ENCODE results near the gene FNDC5. TPM values are rescaled to one million over a fixed set of nuclear protein-coding genes. Genes with fewer than 3 reads are reported as not detected.

Gene FNDC5
- total RNA-seq, 1 experiment from 2014 or later = 2.6 TPM

DNA sequence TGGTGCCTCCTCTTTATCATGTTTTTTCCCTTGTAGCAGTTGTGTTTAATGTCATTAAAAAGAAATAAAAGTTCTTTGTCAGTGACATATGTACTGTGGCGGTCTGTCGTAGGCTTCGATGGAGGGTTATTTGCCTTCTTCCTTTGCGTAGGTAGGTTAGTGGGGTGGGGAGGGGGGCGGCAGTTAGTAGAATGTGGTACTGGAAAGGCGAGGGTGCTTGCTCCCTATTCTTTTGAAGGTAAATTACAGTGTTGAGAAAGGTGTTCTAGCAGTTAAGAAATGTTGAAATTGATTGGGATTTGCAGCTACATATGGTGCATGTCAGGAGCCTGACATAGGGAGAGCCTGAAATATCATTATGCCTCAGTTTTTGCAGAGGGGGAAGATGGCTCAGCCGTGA, 11.9 kb downstream of the FNDC5 start:
- Histone ChIP-seq H3K36me3 (ENCODE audit: control insufficient read depth, insufficient read depth, low read length) (peaks cover 34% of the 10 kb centered on the region), H3K27ac (ENCODE audit: low read length) (no peak overlapping the region), H3K4me1 (ENCODE audit: control insufficient read depth, insufficient read depth, low read length) (no peaks in the 10 kb centered on the region), H3K27me3 (ENCODE audit: control insufficient read depth, insufficient read depth, low read length) (no peaks in the 10 kb centered on the region), H3K9me3 (ENCODE audit: control insufficient read depth, insufficient read depth, low read depth, low read length) (no peaks in the 10 kb centered on the region), H3K4me3 (ENCODE audit: low read depth in 2 of 2, low read length in 2 of 2) (no peak overlapping the region)
- ChIA-PET CTCF (no interaction called here), POLR2A (no interaction called here)
- TF ChIP-seq, protein P1, sequence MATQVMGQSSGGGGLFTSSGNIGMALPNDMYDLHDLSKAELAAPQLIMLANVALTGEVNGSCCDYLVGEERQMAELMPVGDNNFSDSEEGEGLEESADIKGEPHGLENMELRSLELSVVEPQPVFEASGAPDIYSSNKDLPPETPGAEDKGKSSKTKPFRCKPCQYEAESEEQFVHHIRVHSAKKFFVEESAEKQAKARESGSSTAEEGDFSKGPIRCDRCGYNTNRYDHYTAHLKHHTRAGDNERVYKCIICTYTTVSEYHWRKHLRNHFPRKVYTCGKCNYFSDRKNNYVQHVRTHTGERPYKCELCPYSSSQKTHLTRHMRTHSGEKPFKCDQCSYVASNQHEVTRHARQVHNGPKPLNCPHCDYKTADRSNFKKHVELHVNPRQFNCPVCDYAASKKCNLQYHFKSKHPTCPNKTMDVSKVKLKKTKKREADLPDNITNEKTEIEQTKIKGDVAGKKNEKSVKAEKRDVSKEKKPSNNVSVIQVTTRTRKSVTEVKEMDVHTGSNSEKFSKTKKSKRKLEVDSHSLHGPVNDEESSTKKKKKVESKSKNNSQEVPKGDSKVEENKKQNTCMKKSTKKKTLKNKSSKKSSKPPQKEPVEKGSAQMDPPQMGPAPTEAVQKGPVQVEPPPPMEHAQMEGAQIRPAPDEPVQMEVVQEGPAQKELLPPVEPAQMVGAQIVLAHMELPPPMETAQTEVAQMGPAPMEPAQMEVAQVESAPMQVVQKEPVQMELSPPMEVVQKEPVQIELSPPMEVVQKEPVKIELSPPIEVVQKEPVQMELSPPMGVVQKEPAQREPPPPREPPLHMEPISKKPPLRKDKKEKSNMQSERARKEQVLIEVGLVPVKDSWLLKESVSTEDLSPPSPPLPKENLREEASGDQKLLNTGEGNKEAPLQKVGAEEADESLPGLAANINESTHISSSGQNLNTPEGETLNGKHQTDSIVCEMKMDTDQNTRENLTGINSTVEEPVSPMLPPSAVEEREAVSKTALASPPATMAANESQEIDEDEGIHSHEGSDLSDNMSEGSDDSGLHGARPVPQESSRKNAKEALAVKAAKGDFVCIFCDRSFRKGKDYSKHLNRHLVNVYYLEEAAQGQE (IDR thresholded peaks at IDR 0.05; ENCODE audit: insufficient read depth in 1 of 2, low read depth in 2 of 2, low read length in 1 of 2) = no peak
- no peak for TF ChIP-seq TCF7L2 (IDR thresholded peaks at IDR 0.05; ENCODE audit: low read depth, low read length)
- TF ChIP-seq POLR2AphosphoS5 (IDR thresholded peaks at IDR 0.05; ENCODE audit: low read depth, low read length) = no peak
- no peak for TF ChIP-seq SIN3A (IDR thresholded peaks at IDR 0.05; ENCODE audit: borderline replicate concordance, insufficient read depth, low read depth, low read length)
- TF ChIP-seq, protein P2, sequence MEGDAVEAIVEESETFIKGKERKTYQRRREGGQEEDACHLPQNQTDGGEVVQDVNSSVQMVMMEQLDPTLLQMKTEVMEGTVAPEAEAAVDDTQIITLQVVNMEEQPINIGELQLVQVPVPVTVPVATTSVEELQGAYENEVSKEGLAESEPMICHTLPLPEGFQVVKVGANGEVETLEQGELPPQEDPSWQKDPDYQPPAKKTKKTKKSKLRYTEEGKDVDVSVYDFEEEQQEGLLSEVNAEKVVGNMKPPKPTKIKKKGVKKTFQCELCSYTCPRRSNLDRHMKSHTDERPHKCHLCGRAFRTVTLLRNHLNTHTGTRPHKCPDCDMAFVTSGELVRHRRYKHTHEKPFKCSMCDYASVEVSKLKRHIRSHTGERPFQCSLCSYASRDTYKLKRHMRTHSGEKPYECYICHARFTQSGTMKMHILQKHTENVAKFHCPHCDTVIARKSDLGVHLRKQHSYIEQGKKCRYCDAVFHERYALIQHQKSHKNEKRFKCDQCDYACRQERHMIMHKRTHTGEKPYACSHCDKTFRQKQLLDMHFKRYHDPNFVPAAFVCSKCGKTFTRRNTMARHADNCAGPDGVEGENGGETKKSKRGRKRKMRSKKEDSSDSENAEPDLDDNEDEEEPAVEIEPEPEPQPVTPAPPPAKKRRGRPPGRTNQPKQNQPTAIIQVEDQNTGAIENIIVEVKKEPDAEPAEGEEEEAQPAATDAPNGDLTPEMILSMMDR (IDR thresholded peaks at IDR 0.05) = no peak
- no peak for DNase-seq (ENCODE audit: low read depth, low spot score)
- ATAC-seq = no peak
- BruUV-seq (replicated peaks) = no TSS peak
- in situ Hi-C loops (cut with HindIII; ENCODE audit: low pct_unique_long_range_greater_than_20kb, low sequenced_read_pairs) (no loop called here), intact Hi-C loops (cut with micrococcal nuclease; ENCODE audit: unreplicated experiment) (no loop called here)

GRCh38 chr1:32858136-32858535, 12.6 kb downstream of the FNDC5 start:
- intact Hi-C loops (cut with micrococcal nuclease; ENCODE audit: unreplicated experiment) = no loop called here
- POLR2A ChIA-PET = no interaction called here
- CTCF ChIA-PET = no interaction called here
- no peak overlapping the region for H3K4me3 ChIP-seq (ENCODE audit: low read depth in 2 of 2, low read length in 2 of 2)
- H3K36me3 ChIP-seq (ENCODE audit: control insufficient read depth, insufficient read depth, low read length) = peaks cover 34% of the 10 kb centered on the region
- DNase-seq (ENCODE audit: low read depth, low spot score) (no peak), ATAC-seq (no peak)
- no peaks in the 10 kb centered on the region for H3K4me1 ChIP-seq (ENCODE audit: control insufficient read depth, insufficient read depth, low read length)
- TSS peak; percentile 27 for BruUV-seq (replicated peaks)
- H3K27ac ChIP-seq (ENCODE audit: low read length) = no peak overlapping the region
- no peaks in the 10 kb centered on the region for H3K9me3 ChIP-seq (ENCODE audit: control insufficient read depth, insufficient read depth, low read depth, low read length)
- H3K27me3 ChIP-seq (ENCODE audit: control insufficient read depth, insufficient read depth, low read length) = no peaks in the 10 kb centered on the region
- in situ Hi-C loops (cut with HindIII; ENCODE audit: low pct_unique_long_range_greater_than_20kb, low sequenced_read_pairs) = no loop called here
- no peak for TF ChIP-seq POLR2AphosphoS5 (IDR thresholded peaks at IDR 0.05; ENCODE audit: low read depth, low read length)
- TF ChIP-seq, protein P2 (IDR thresholded peaks at IDR 0.05) = no peak
- TF ChIP-seq TCF7L2 (IDR thresholded peaks at IDR 0.05; ENCODE audit: low read depth, low read length) = no peak
- TF ChIP-seq, protein P1 (IDR thresholded peaks at IDR 0.05; ENCODE audit: insufficient read depth in 1 of 2, low read depth in 2 of 2, low read length in 1 of 2) = no peak
- no peak for TF ChIP-seq SIN3A (IDR thresholded peaks at IDR 0.05; ENCODE audit: borderline replicate concordance, insufficient read depth, low read depth, low read length)

Data from Panc1 (cell line).